ENCODE measurements around the gene GATB.

The GATB gene

DNA sequence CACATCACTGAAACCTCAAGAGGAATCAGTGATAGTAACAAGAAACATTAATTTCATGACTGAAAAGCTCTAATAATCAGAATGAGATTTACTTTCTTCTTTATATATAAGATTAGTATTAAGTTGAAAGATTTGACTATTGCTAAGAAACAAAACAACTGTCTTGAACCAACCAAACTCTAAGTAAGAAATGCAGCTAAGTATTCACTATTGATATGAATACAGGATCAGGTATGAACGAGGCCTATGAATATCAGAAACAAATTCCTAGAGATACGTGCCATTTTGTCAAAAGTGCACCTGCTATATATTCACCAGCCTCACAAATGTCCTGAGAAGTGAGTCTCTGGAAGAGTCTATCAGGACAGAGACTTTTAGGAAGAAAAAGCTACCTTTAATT lies 32.1 kb downstream of the GATB start:
- DNase-seq, result no peak

DNA sequence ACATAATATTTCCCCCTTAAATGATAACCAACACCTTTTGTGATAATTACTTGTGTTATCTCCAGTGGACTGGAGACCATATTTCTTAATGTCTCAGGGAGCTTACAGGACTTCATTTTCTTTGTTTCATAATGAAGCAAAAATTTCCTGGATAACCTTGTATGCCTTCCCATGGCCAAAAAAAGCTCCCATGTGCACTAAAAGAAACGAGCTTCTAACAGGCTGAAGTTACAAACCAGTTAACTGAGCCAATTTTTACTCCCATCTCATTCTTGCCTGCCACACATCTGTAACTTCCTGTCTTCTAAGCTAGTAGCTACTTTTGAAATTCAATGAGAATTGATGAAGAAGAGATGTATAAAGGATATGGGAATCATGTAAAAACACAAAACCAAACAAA lies 32.8 kb downstream of the GATB start:
- no peak for DNase-seq

DNA sequence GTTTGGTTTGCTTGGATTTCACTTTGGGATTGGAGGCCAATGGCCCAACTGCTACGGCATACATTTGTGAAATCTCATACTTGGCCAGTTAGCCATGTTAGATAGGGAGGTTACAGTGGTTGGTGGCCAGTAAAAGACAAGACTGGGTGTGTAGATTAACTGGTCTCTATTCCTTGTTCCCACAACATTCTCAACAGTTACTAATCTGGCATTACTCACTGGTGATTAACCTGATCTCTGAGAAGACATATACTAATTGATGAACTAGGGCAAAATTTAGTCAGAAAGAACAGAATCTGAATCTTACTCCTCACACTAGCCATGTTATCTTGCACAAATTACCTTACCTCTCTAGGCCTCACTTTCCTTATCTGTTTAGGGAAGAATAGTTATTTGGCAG lies 33.4 kb downstream of the GATB start:
- no peak for DNase-seq

DNA sequence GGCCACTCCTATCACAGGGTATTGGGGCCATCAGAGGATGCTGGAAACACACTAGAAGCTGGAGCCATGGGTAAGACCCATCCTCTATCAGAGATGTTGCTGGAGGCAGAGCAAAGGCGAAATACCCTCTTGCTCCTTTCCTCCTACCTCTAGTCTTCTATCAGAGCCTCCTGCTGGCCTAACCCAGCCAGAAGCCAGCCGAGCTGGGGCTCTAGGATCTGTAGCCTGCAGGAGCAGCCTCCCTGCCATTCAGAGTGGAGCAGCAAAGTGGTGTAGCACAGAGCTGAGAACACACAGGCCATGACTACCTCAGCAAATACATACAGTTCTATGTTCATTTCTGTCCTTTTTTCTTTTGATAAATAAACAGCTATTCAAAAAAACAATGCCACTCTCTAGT lies 35.7 kb downstream of the GATB start:
- no peak for DNase-seq

DNA sequence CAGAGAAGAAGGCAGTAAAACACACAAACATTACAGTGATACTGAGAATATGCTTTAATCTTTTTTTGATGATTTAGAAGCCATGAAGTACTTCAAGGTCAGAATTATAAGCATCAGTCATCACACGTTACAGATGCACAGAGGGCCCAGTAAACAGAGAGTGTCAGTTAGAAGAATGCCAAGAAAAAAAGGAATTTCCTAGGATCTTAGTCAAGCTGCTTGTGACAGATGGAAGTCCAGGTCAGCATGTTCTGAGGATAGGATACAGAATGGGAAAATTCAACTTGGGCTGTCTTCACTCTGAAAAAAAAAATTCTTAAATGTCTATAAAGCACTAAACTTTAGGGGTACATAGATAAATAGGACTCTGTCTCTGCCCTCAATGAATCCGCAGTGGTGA lies 38.9 kb downstream of the GATB start:
- DNase-seq, result no peak

DNA sequence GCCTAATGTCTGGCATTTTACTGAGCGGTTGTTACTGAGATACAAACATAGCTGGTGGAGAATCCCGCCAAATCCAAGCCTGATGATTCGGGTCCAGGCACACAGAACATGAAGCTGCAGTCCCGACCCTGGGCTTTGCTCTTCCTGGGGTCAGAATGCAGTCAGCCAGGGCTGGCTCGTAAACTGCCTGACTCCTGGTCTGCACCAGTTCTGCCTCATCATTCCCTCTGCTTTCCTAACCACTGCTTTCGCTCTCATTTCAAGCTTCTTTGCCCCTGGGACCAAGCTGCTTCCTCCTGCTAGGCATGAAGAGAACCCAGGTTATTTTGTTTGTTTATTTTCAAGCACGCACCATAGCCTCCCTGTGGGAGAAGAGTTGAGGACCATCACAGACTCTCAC lies 39.3 kb downstream of the GATB start:
- no peak for DNase-seq

DNA sequence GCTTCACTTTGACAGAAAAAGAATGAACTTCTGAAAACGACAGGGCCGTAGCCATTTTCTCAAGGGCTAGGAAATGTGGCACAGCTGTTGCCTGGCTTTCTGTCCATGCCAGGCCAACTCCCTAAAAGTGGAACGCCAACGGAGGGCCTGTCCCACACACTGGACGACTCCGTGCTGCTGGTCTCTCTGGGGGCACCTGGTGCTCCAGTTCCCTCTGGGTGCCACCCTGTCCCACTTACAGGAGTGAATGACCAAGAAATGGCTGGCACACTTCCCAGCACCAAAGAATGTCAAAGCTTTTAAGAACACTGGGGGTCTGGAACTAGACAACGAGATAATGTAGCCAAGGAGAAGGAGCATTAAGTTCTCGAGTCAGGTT lies 40.9 kb downstream of the GATB start:
- DNase-seq, result no peak

DNA sequence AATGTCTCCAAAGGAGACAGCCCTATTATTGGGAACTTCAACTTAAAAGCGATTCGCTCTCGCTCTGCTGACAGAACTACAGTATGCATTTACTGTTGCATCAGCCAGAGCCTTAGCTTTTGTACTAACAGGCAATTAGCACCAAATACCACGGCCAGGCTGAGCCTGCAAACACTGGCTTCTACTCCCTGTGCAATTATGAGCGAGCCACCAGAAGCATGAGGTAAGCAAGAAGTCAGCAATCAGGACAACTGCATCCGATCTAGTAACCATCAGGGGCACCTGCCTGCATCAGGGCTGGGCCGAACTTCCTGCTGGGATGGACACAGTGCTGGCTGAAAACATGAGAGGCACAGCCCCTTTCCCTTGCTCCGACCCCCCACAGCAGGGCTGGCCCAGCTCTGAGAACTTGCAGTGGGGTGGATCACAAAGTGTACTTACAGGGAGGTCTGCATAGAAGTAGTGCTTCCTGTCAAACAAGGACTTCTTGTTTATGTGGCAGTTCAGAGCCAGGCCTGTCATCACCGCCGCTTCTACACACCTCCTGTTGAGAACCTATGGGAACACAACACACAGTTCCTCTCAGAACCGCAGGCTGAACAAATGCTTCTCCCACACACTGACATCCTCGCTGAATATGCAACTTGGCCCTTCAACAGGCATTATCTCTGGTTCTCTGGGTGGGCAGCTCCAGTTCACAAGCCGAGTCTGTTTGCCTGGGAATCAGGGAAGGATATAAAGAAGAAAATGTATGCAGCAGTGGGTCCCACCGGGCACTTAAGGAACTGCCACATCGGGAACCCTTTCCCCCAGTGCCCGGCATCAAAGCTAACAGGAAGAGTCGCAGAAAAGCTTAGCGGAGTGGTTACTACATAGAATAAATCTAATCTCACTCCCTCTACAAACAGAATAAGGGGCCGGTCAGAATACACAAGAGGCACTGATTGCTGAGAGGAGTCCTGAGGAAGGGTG lies 41.5 kb downstream of the GATB start:
- DNase-seq, result no peak

DNA sequence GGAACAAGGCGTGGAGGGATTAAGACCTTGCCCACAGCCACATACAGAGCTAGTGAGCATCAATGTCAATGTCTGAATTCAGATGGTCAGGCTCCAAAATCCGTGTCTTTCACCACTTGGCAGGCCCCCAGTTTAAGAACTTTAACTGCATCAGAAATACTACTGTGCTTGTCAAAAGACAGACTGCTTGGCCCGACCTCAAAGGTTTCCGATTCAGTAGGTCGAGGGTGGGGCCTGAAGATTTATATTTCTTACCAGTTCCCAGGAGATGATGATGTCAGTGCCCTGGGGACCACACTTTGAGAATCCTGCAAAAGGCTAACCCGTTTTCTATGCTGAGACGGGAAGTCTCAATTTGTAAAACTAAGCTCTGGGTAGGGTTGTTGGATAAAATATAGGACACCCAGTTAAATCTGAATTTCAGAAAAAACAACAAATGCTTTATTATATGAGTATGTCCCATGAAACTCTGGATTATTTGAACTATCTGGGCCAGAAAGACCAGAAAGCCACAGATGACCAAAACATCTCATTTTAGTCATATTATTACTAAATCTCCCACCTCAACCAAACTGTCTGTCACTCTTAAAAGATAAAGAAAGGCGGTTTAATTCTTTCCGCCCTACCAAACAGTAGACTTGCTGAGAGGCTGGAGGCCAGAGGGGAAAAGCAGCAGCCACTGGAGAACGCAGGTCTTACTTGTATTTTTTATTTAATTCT lies 42.7 kb downstream of the GATB start:
- DNase-seq, result no peak

DNA sequence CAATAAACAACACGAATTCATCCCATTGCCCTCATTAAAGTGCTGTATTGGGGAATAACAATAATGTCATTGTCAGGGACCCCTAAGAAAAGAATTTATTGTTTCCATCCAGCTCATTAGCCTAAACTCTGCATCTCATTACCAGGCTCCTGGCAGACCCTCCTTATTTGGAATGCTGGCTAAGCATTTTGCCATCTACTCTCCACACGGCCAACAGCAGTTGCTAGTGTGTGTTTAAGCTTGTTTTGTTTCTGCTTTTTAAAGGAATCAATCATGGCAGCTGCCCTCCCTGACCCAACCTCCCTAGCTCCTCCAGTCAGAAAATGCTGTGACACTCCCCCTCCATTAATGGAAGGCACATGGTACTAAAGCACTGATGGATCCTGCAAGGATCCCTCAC lies 43.5 kb downstream of the GATB start:
- DNase-seq, result no peak

DNA sequence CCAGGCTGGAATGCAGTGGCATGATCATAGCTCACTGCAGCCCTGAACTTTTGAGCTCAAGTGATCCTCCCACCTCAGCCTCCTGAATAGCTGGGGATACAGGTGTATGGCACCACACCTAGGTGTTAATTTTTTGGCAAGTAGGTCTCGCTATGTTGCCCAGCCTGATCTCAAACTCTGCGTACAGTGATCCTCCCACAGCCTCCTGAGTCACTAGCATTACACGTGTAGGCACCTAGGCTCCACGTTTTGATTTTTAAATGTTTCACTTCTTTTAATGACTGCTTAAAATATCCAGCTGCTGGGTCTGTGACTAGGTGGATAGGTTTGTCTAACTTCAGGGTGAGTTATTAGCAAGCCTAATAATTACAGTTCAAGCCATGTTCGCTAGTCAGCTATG lies 44.5 kb downstream of the GATB start:
- no peak for DNase-seq

DNA sequence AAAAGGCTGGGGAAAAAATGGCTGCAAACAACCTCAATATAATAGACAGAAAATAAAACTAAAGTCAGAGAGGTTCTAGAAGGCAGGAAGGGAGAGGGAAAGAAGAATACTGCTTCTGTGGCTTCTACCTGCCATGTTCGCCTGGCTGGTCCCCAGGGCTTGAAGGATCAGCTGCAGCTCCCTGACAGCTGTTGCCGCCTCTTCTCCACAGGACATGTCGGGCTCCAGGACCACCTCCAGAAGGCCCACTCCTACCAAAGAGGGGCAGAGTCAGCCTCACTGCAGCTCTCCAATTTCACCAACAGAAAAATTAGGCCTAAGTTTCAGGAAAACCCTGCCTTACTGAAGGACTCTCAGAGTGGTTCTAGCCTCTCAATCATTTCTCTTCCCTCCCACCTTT lies 44.9 kb downstream of the GATB start:
- DNase-seq, result no peak

DNA sequence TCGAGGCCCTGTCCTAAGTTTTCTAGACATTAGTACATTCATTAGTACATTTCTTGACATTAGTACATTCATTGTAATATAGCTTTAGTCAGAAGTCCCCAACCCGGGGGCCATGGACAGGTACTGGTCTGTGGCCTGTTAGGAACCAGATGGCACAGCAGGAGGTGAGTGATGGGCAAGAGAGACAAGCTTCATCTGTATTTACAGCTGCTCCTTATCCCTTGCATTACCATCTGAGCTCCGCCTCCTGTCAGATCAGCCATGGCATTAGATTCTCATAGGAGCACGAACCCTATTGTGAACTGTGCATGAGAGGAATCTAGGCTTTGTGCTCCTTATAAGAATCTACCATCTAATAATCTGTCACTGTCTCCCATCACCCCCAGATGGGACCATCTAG lies 48.0 kb downstream of the GATB start:
- no peak for DNase-seq

DNA sequence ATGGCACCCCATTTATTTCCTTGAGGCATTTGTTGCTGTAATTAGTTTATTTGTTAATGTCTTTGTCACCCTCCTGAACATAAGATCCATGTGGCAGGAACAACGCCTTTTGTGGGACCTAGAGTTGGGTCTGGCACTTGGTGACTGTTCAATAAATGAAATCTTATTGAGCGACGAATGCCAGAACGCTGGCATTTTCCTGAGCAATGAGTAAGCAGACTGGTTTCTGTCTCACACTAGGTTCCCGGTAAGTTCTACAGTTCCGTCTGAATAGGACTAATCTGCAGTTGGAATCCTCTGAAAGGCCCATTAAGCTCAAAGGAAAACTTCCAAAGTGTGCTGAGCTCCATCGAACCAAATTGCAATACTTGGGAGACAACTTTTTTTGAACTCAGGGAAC lies 49.2 kb downstream of the GATB start:
- DNase-seq, result no peak

DNA sequence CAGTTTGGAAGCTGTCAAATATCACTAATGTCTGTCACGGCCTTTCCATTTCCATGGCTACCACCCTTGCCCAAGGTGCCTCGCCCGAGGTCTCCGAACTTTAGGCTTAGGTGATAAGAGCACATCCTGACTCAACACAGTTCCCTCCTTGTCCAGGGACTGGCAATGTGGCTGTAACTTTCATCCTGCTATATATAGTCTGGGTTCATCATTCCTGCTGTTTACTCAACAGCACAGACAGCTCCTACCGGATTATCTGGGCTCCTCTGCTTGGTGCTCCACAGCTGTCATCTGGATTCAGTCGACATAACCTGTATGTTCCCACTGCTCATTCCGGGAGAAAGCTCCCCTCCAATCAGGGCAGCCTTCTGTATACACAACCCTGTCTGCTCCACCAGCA lies 51.2 kb downstream of the GATB start:
- DNase-seq, result no peak

DNA sequence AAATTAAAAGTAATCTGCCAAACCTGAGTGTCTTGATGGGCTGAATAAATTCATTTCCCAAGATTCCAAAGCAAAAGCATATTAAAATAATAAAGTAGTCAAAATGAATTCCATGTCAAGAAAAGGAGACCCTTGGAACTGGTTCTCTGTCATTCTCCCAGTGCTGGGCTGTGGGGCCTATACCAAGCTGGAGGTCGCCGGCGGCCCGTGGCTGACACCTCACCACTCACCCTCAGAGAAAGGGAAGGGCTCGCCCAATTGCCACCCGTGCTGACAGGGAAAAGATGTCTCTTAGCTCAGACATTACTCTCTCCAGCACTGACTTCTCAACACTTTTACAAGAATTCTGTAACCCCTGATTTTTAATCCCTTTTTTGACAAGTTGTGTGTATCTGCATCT lies 51.7 kb downstream of the GATB start:
- DNase-seq, result no peak

DNA sequence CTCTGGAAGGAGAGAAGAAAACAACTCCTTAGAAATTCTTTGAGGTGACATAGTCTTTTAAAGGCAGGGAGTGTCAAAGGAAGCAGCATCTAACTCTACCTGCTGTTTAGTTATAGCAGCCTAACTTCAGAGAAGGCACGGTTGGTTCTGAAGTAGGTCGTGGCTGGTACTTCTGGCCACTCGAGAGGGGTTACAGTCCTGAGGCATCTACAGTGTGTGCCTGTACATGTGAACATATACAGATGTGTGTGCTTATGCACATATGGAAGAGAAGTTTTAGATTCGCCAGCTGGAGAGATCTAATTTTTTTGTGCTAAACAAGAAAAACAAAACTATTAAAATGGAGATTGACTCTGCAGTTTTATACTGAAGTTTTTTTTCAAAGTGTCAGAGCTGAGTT lies 52.7 kb downstream of the GATB start:
- DNase-seq, result no peak

DNA sequence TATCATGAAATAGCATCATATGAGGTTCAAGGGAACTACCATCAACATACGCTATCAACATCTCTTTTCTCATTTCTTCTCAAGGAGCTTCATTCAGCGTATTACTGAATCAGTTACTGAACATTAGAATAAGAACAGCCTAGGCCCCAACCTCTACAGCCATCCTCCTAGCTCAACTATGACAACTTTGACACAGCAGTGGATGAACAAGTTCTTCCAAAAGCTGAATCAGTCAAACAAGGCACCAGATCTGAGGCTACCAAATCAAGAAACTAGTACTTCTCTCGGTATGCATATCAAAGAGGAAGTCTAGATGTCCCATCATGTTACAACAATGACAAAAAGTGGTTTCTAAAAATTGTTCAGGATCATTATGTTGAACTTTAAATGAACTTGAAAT lies 57.4 kb downstream of the GATB start:
- DNase-seq, result no peak

DNA sequence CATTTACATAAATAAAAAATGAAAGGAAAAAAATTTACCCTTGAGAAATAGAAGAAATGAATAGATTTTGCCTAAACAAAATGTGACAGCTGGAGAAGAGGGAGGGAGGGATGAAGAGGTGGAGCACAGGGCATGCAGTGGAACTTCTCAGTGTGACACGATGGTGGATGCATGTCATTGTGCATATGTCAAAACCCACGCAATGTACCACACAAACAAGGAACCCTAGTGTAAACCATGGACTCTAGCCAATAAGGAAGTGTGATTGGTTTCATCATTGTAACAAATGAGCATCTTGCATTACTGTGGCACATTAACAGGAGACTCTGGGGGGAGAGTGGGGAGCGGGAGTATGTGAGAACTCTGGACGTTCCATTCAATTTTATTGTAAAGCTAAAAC lies 58.6 kb downstream of the GATB start:
- no peak for DNase-seq

DNA sequence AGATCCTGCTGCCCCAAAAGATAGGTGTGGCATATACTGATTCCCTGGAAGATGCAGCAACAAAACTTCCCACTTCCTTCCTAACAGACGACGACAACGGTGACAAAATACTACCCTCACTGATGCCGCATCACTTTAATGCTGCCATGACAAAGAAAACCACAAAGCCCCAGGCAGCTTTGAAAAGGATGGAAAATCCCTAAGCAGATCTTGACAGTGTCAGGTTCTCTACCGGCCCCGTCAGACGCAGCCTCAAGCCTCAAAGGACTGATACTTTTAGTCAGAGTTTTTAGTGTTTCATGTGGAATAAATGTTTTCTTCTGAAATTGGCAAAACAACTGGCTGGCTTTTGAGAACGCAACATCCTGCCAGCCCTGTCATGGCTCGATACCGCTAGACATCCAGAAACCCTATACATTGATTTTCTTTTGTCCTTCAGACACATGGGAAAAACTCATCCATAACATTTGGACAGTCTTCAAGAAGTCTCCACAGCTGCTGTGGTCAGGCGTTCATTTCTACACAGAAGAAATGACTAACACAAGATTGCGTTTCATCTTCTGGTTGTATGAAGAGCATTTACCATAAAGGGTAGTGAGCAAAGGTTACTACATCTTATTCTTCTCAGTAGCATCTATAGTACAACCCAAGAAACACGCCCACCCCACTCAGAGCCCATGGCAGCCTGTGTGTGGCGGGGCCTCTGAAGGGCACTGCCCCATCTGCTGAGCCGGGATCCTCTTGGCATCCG lies 60.1 kb downstream of the GATB start:
- DNase-seq, result no peak

DNA sequence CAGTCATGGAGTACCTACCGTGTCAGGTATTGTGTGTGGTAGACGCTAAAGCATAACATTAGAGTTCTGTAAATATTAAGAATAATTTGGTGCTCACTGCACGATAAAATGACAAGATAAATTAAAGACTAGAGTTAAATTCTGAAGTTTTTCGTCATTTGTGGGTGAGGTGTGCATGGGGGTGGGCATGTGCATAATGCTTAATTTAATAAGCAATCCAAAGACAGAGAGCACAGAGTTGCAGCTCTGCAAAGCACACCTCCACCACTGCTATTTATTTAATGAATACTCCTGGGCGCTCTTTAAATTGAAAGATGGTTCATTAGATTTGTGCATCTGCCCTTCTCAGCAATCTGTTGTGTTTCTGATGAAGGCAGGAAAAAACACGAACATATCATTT lies 62.6 kb downstream of the GATB start:
- DNase-seq, result no peak

DNA sequence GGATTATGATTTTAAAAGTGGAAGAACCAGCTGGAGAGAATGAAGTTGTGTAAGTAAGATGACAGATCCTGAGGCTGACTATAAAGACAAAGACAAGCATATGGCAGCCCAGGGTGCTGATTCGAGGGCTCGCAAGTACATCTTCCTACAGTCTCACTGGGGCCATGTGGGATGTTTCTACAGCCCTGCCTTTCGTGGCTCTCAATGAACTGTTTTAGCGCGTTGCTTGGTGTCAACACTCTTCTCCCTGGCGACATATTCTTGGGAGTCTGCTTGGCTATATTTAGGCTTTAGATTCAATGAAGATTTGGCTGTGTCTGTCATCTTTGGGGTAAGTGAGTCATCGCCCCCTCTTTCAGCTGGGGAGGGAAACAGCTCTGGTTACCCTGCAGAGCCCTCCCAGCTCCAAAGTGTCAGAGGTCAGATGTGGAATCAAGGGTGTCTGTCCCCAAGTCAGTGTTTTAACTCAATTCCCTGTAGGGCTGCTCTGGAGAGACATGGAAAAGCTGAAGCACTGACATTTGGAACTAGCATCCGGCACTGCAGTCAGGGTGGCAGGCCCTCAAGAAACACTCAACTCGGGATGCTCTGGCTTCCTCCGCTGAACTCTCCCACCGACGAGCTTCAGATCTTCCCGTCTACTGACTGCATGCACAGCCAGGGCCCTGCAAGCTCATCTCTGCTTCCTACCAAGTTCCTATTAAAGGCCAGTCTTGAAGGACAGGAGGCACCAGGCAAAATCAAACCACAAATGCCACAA lies 65.7 kb downstream of the GATB start:
- DNase-seq, result no peak
